Lung (tissue), 12 donors: ENCODE data around the gene EFNB3. TPM values are rescaled to one million over a fixed set of nuclear protein-coding genes. Genes with fewer than 3 reads are reported as not detected.

Source experiments
- ATAC-seq: fragments of 200-7000 bp; cut with Tn5 transposase; one replicate; pipeline ENCODE4 v1.9.1; 2020; ENCODE audit warnings: moderate number of reproducible peaks; ENCODE audit not compliant: insufficient read depth, low FRiP score
- DNase-seq, 3 donors: peaks; one replicate each; pipeline ENCODE4 v3.0.0-alpha.2; 2013 to 2017
- H3K27ac ChIP-seq, 2 donors: one replicate each; pipeline ENCODE4 v1.5.1; 2013; ENCODE audit warnings: mild to moderate bottlenecking in 2 of 2, moderate library complexity in 2 of 2, control low read depth in 1 of 2, inconsistent platforms in 1 of 2, low read depth in 1 of 2, low read length in 1 of 2
- H3K27me3 ChIP-seq, 3 donors: one replicate each; pipeline ENCODE4 v1.5.1; 2013; ENCODE audit warnings: low read length in 2 of 3; ENCODE audit not compliant: control insufficient read depth in 3 of 3, insufficient read depth in 3 of 3
- H3K36me3 ChIP-seq, 4 donors: one replicate each; pipeline ENCODE4 v1.5.1; 2013; ENCODE audit warnings: low read length in 4 of 4, mild to moderate bottlenecking in 1 of 4, moderate library complexity in 1 of 4; ENCODE audit not compliant: control insufficient read depth in 4 of 4, insufficient read depth in 4 of 4
- H3K4me1 ChIP-seq, 5 donors: one replicate each; pipeline ENCODE4 v1.5.1; 2013; ENCODE audit warnings: low read length in 5 of 5, mild to moderate bottlenecking in 2 of 5, moderate library complexity in 1 of 5; ENCODE audit not compliant: control insufficient read depth in 5 of 5, insufficient read depth in 5 of 5
- H3K4me3 ChIP-seq: one replicate; pipeline ENCODE4 v1.5.1; 2013; ENCODE audit warnings: mild to moderate bottlenecking, control low read depth, moderate library complexity
- H3K9ac ChIP-seq, 2 donors: one replicate each; pipeline ENCODE4 v1.5.1; 2013; ENCODE audit warnings: low read length in 2 of 2, control low read depth in 1 of 2; ENCODE audit not compliant: insufficient read depth in 1 of 2
- H3K9me3 ChIP-seq, 4 donors: one replicate each; pipeline ENCODE4 v1.5.1; 2013; ENCODE audit warnings: low read length in 3 of 4, mild to moderate bottlenecking in 1 of 4, moderate library complexity in 1 of 4; ENCODE audit not compliant: control insufficient read depth in 4 of 4, insufficient read depth in 3 of 4
- CTCF ChIP-seq: IDR thresholded peaks from 2 replicates; pipeline ENCODE4 v1.5.1; 2012; ENCODE audit warnings: mild to moderate bottlenecking; ENCODE audit errors: control extremely low read depth, extremely low read depth
- WGBS, 2 donors: extraction: QIAGEN DNeasy Blood & Tissue Kit; methylation state at CpG; one replicate each; pipeline ENCODE4 v1.1.7; 2013; 5-methylcytosine and 5-hydroxymethylcytosine counted together
- polyA plus RNA-seq, 2 donors: library from polyadenylated mRNA; stranded (reverse); fragments of 200-250 nt; gene quantifications; one replicate each; pipeline ENCODE4 v1.2.1, GENCODE V29; 2013
- total RNA-seq, 2 donors: library from RNA; depleted of rRNA in 1 of 2; stranded (reverse); fragments of >200 nt in 1 of 2; gene quantifications; one replicate each; pipeline ENCODE4 v1.2.1, GENCODE V29; 2014 to 2021
- donor health status: control.
- donor health status: control.
- donor health status: Bipolar disorder and iron deficiency.
- donor health status: healthy.
- donor health status: DM: yes; HTN: yes; CAD: no.

The EFNB3 gene
- total and polyA plus RNA-seq, 4 donors = 0.87 to 4.9 (median 2.5) TPM

GRCh38 chr17:7745748-7746470 lies 40.9 kb downstream of the EFNB3 start:
- no peak for ATAC-seq
- Histone ChIP-seq H3K27me3 (no peaks in the 10 kb centered on the region), H3K9ac (no peak overlapping the region), H3K4me1 (peaks cover 2 to 13% (median 4%) of the 10 kb centered on the region in 5 donors), H3K36me3 (no peaks in the 10 kb centered on the region), H3K4me3 (no peak overlapping the region), H3K27ac (no peak overlapping the region), H3K9me3 (no peaks in the 10 kb centered on the region)
- WGBS, 2 donors = 40 to 56% methylated on average over 7 of the region's 7 CpGs
- DNase-seq = no peak
- no peak for TF ChIP-seq CTCF

- Histone ChIP-seq H3K9ac (no peak overlapping the region), H3K4me3 (no peak overlapping the region), H3K4me1 (peaks cover 2 to 13% (median 4%) of the 10 kb centered on the region in 5 donors), H3K27me3 (no peaks in the 10 kb centered on the region), H3K27ac (no peak overlapping the region), H3K9me3 (no peaks in the 10 kb centered on the region), H3K36me3 (no peaks in the 10 kb centered on the region)
- ATAC-seq (no peak), DNase-seq (peak in 2 of 3 donors; percentile 13 to 21)
- WGBS, 2 donors = 52 to 60% methylated on average over 4 of the region's 4 CpGs
- no peak for TF ChIP-seq CTCF
These were observed 42.7 kb downstream of the EFNB3 start for GRCh38 chr17:7747635-7748071.

GRCh38 chr17:7748076-7748775 lies 43.2 kb downstream of the EFNB3 start:
- peak in 2 of 3 donors; percentile 24 to 50 for DNase-seq
- no peak overlapping the region for H3K9ac ChIP-seq
- no peak overlapping the region for H3K27ac ChIP-seq

More at GRCh38 chr17:7748076-7748775, 43.2 kb downstream of the EFNB3 start:
- no peaks in the 10 kb centered on the region for H3K9me3 ChIP-seq
- H3K27me3 ChIP-seq = no peaks in the 10 kb centered on the region
- no peak overlapping the region for H3K4me3 ChIP-seq
- H3K36me3 ChIP-seq = no peaks in the 10 kb centered on the region
- H3K4me1 ChIP-seq = peaks cover 2 to 13% (median 4%) of the 10 kb centered on the region in 5 donors
- no peak for ATAC-seq
- TF ChIP-seq CTCF = no peak
- WGBS, 2 donors = 71 to 83% methylated on average over 10 of the region's 10 CpGs
